Medulla oblongata (tissue), 1 donor: ENCODE measurements around the gene GALM.

ENCODE experiments used
- DNase-seq: peaks from one replicate; pipeline ENCODE4 v3.0.0-alpha.2; 2015; ENCODE audit errors: extremely low spot score

The GALM gene

GRCh38 chr2:38649176-38649728 is 16.7 kb upstream of the GALM start:
- no peak for DNase-seq

GRCh38 chr2:38650012-38650411 is 15.9 kb upstream of the GALM start:
- DNase-seq: no peak

- DNase-seq: no peak
Measured at GRCh38 chr2:38650717-38651116, 15.2 kb upstream of the GALM start.

GRCh38 chr2:38652431-38653273 is 13.3 kb upstream of the GALM start:
- no peak for DNase-seq

- DNase-seq: no peak
Measured at GRCh38 chr2:38653380-38653714, 12.6 kb upstream of the GALM start.

- DNase-seq: no peak
Measured at GRCh38 chr2:38653715-38654527, 12.0 kb upstream of the GALM start.

- DNase-seq: no peak
Measured at GRCh38 chr2:38654528-38655381, 11.2 kb upstream of the GALM start.

- no peak for DNase-seq
Measured at GRCh38 chr2:38655441-38655840, 10.5 kb upstream of the GALM start.

GRCh38 chr2:38656866-38657480 is 8.9 kb upstream of the GALM start:
- DNase-seq: no peak

GRCh38 chr2:38658613-38659012 is 7.3 kb upstream of the GALM start:
- no peak for DNase-seq

GRCh38 chr2:38659115-38659514 is 6.8 kb upstream of the GALM start:
- no peak for DNase-seq

- no peak for DNase-seq
Measured at GRCh38 chr2:38660282-38660681, 5.6 kb upstream of the GALM start.

GRCh38 chr2:38661306-38661705 is 4.6 kb upstream of the GALM start:
- no peak for DNase-seq

- DNase-seq: peak; percentile 29
Measured at GRCh38 chr2:38666556-38666910, 619 bp downstream of the GALM start.

GRCh38 chr2:38668092-38668491 is 2.2 kb downstream of the GALM start:
- DNase-seq: no peak

- no peak for DNase-seq
Measured at GRCh38 chr2:38668779-38669479, 3.0 kb downstream of the GALM start.

GRCh38 chr2:38671303-38671702 is 5.4 kb downstream of the GALM start:
- no peak for DNase-seq

- DNase-seq: no peak
Measured at GRCh38 chr2:38671946-38672345, 6.0 kb downstream of the GALM start.

GRCh38 chr2:38672445-38673391 is 6.8 kb downstream of the GALM start:
- no peak for DNase-seq

- no peak for DNase-seq
Measured at GRCh38 chr2:38676681-38677080, 10.8 kb downstream of the GALM start.
